GM23338 (cell line): Measurements from ENCODE around the gene DLG2. TPM values are rescaled to one million over a fixed set of nuclear protein-coding genes. Genes with fewer than 3 reads are reported as not detected.

Experiments used
- CREB1 ChIP-seq: fragments of 250-450 bp; sonication (Bioruptor Pico); IDR thresholded peaks from 2 replicates; pipeline ENCODE4 v1.5.0; 2020; ENCODE audit warnings: low read depth, mild to moderate bottlenecking, moderate library complexity
- EZH2 ChIP-seq: fragments of 200-600 bp; sonication (generic); IDR thresholded peaks from one replicate; pipeline ENCODE4 v1.8.0; 2017; ENCODE audit warnings: antibody characterized with exemption, mild to moderate bottlenecking, low read depth; ENCODE audit not compliant: unreplicated experiment
- EZH2phosphoT487 ChIP-seq: fragments of 200-600 bp; sonication (generic); IDR thresholded peaks from one replicate; pipeline ENCODE4 v1.8.1; 2018; ENCODE audit warnings: antibody characterized with exemption; ENCODE audit not compliant: unreplicated experiment
- JUNB ChIP-seq: IDR thresholded peaks from one replicate; pipeline ENCODE4 v1.6.1; 2016; ENCODE audit warnings: antibody characterized with exemption; ENCODE audit not compliant: unreplicated experiment
- NANOG ChIP-seq: IDR thresholded peaks from 2 replicates; pipeline ENCODE4 v1.6.1; 2016; ENCODE audit warnings: antibody characterized with exemption, borderline replicate concordance
- POLR2AphosphoS5 ChIP-seq: IDR thresholded peaks from 2 replicates; pipeline ENCODE4 v1.6.1; 2016; ENCODE audit warnings: antibody characterized with exemption, low read depth
- polyA plus RNA-seq: library from polyadenylated mRNA; unstranded; fragments of >200 nt; fragmentation: Nextera tagmentation; extraction: Ambion mirVana; gene quantifications from 2 replicates; pipeline ENCODE4 v1.2.1, GENCODE V29; 2016
- total RNA-seq: library from RNA; depleted of rRNA; stranded (reverse); fragments of >200 nt; shearing (Covaris generic); gene quantifications from 2 replicates; pipeline ENCODE4 v1.2.3, GENCODE V29; 2014
- TF ChIP-seq, protein P1 (sequence below): fragments of 250-450 bp; sonication (Bioruptor Pico); IDR thresholded peaks from 2 replicates; pipeline ENCODE4 v1.5.0; 2020; ENCODE audit warnings: mild to moderate bottlenecking, moderate library complexity
- TF ChIP-seq, protein P2 (sequence below): IDR thresholded peaks from one replicate; pipeline ENCODE4 v1.6.1; 2018; ENCODE audit warnings: antibody characterized with exemption; ENCODE audit not compliant: unreplicated experiment

The DLG2 gene
- total and polyA plus RNA-seq, 2 experiments from 2014 or later, result 19.8 to 21.5 TPM

DNA sequence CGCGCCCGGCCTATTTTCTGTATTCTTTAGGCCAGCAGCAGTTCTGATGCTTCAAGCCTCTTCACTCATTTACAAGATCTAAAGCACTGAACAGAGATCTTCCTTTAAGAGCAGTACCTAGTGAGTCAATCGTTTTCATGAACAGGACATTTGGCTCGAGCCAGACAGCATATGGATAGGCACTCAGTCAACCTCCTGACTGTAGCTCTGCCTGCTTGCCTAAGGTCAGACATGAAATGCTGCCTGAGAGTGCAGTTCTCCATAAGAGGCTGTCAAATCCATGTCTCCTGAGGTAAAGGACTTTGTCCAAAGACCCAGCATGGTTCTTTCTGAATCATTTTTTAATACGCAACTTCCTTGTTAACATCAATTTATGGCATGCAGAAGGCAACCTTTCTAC, 941.2 kb downstream of the DLG2 start (continued):
- TF ChIP-seq, protein P1, sequence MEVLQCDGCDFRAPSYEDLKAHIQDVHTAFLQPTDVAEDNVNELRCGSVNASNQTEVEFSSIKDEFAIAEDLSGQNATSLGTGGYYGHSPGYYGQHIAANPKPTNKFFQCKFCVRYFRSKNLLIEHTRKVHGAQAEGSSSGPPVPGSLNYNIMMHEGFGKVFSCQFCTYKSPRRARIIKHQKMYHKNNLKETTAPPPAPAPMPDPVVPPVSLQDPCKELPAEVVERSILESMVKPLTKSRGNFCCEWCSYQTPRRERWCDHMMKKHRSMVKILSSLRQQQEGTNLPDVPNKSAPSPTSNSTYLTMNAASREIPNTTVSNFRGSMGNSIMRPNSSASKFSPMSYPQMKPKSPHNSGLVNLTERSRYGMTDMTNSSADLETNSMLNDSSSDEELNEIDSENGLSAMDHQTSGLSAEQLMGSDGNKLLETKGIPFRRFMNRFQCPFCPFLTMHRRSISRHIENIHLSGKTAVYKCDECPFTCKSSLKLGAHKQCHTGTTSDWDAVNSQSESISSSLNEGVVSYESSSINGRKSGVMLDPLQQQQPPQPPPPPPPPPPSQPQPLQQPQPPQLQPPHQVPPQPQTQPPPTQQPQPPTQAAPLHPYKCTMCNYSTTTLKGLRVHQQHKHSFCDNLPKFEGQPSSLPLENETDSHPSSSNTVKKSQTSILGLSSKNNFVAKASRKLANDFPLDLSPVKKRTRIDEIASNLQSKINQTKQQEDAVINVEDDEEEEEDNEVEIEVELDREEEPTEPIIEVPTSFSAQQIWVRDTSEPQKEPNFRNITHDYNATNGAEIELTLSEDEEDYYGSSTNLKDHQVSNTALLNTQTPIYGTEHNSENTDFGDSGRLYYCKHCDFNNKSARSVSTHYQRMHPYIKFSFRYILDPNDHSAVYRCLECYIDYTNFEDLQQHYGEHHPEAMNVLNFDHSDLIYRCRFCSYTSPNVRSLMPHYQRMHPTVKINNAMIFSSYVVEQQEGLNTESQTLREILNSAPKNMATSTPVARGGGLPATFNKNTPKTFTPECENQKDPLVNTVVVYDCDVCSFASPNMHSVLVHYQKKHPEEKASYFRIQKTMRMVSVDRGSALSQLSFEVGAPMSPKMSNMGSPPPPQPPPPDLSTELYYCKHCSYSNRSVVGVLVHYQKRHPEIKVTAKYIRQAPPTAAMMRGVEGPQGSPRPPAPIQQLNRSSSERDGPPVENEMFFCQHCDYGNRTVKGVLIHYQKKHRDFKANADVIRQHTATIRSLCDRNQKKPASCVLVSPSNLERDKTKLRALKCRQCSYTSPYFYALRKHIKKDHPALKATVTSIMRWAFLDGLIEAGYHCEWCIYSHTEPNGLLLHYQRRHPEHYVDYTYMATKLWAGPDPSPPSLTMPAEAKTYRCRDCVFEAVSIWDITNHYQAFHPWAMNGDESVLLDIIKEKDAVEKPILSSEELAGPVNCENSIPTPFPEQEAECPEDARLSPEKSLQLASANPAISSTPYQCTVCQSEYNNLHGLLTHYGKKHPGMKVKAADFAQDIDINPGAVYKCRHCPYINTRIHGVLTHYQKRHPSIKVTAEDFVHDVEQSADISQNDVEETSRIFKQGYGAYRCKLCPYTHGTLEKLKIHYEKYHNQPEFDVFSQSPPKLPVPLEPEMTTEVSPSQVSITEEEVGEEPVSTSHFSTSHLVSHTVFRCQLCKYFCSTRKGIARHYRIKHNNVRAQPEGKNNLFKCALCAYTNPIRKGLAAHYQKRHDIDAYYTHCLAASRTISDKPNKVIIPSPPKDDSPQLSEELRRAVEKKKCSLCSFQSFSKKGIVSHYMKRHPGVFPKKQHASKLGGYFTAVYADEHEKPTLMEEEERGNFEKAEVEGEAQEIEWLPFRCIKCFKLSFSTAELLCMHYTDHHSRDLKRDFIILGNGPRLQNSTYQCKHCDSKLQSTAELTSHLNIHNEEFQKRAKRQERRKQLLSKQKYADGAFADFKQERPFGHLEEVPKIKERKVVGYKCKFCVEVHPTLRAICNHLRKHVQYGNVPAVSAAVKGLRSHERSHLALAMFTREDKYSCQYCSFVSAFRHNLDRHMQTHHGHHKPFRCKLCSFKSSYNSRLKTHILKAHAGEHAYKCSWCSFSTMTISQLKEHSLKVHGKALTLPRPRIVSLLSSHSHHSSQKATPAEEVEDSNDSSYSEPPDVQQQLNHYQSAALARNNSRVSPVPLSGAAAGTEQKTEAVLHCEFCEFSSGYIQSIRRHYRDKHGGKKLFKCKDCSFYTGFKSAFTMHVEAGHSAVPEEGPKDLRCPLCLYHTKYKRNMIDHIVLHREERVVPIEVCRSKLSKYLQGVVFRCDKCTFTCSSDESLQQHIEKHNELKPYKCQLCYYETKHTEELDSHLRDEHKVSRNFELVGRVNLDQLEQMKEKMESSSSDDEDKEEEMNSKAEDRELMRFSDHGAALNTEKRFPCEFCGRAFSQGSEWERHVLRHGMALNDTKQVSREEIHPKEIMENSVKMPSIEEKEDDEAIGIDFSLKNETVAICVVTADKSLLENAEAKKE (CRISPR knock-in tag), result no peak
- no peak for TF ChIP-seq EZH2
- TF ChIP-seq EZH2phosphoT487, result no peak
- TF ChIP-seq POLR2AphosphoS5, result no peak
- TF ChIP-seq, protein P2, sequence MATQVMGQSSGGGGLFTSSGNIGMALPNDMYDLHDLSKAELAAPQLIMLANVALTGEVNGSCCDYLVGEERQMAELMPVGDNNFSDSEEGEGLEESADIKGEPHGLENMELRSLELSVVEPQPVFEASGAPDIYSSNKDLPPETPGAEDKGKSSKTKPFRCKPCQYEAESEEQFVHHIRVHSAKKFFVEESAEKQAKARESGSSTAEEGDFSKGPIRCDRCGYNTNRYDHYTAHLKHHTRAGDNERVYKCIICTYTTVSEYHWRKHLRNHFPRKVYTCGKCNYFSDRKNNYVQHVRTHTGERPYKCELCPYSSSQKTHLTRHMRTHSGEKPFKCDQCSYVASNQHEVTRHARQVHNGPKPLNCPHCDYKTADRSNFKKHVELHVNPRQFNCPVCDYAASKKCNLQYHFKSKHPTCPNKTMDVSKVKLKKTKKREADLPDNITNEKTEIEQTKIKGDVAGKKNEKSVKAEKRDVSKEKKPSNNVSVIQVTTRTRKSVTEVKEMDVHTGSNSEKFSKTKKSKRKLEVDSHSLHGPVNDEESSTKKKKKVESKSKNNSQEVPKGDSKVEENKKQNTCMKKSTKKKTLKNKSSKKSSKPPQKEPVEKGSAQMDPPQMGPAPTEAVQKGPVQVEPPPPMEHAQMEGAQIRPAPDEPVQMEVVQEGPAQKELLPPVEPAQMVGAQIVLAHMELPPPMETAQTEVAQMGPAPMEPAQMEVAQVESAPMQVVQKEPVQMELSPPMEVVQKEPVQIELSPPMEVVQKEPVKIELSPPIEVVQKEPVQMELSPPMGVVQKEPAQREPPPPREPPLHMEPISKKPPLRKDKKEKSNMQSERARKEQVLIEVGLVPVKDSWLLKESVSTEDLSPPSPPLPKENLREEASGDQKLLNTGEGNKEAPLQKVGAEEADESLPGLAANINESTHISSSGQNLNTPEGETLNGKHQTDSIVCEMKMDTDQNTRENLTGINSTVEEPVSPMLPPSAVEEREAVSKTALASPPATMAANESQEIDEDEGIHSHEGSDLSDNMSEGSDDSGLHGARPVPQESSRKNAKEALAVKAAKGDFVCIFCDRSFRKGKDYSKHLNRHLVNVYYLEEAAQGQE, result no peak
- no peak for TF ChIP-seq NANOG
- TF ChIP-seq CREB1 (CRISPR knock-in tag), result no peak
- TF ChIP-seq JUNB, result no peak
